Measurements from ENCODE around the gene PICALM. TPM values are rescaled to one million over a fixed set of nuclear protein-coding genes. Genes with fewer than 3 reads are reported as not detected.

PICALM gene
- total RNA-seq, 1 donor from 2014 or later, result 125 TPM

DNA sequence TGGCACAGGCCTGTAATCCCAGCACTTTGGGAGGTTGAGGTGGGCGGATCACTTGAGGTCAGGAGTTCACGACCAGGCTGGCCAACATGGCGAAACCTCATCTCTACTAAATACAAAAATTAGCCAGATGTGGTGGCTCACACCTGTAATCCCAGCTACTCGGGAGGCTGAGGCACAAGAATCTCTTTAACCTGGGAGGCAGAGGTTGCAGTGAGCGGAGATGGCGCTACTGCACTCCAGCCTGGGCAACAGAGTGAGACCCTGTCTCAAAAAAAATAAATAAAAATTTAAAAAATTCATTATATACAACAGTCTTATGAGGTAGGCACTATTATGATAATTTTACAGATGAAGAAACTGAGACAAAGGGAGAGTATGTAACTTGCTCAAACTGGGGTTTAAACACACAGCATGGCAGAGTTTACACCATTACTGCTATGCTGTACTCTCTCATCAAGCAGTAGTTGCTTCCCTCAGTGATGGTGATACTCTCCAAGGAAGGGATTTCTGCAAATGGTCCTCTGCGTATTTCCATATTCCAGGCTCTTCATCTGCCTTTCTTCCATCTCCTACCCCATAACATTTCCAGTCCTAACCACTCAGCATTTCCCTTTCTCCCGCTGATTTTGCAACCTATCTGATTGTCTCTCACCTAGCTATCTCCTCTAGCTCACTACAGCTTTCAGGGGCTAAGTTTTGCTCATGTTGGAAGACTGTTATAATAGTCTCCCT, 118.4 kb downstream of the PICALM start:
- peaks cover 10% of the 10 kb centered on the region for H3K27me3 Mint-ChIP-seq (ENCODE audit: unreplicated experiment)
- H3K4me1 Mint-ChIP-seq (ENCODE audit: unreplicated experiment), result peaks cover 5% of the 10 kb centered on the region
- TF ChIP-seq, protein P1, sequence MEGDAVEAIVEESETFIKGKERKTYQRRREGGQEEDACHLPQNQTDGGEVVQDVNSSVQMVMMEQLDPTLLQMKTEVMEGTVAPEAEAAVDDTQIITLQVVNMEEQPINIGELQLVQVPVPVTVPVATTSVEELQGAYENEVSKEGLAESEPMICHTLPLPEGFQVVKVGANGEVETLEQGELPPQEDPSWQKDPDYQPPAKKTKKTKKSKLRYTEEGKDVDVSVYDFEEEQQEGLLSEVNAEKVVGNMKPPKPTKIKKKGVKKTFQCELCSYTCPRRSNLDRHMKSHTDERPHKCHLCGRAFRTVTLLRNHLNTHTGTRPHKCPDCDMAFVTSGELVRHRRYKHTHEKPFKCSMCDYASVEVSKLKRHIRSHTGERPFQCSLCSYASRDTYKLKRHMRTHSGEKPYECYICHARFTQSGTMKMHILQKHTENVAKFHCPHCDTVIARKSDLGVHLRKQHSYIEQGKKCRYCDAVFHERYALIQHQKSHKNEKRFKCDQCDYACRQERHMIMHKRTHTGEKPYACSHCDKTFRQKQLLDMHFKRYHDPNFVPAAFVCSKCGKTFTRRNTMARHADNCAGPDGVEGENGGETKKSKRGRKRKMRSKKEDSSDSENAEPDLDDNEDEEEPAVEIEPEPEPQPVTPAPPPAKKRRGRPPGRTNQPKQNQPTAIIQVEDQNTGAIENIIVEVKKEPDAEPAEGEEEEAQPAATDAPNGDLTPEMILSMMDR (IDR thresholded peaks at IDR 0.05; ENCODE audit: unreplicated experiment), result no peak

DNA sequence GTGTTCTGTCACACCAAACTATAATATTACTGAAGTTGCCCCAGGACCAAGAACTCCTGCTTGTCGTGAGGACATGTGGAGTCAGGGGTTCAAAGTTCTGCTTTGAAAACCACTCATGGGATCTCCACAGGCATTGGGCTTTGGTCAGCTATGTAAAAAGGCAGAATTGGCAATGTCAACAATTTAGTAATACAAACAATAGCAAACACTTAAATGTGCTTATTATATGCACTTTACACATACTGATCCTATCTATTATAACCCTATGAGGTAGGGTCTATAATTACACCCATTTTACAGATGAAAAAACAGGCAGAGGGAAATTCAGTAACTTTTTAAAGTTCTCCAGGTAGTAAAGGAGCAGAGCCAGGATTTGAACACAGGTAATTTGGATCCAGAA, 119.1 kb downstream of the PICALM start:
- DNase-seq (ENCODE audit: low spot score), result no peak
- Mint-ChIP-seq H3K4me1 (ENCODE audit: unreplicated experiment) (peaks cover 5% of the 10 kb centered on the region), H3K36me3 (ENCODE audit: low read depth, unreplicated experiment) (peaks cover 20% of the 10 kb centered on the region), H3K27me3 (ENCODE audit: unreplicated experiment) (peaks cover 12% of the 10 kb centered on the region), H3K9me3 (ENCODE audit: unreplicated experiment) (no peaks in the 10 kb centered on the region), H3K27ac (ENCODE audit: unreplicated experiment) (no peak overlapping the region), H3K4me3 (ENCODE audit: unreplicated experiment) (no peak overlapping the region)
- TF ChIP-seq, protein P1 (IDR thresholded peaks at IDR 0.05; ENCODE audit: unreplicated experiment), result no peak

More for the DNA sequence above, 118.4 kb downstream of the PICALM start:
- Mint-ChIP-seq H3K4me3 (ENCODE audit: unreplicated experiment) (no peak overlapping the region), H3K27ac (ENCODE audit: unreplicated experiment) (no peak overlapping the region), H3K9me3 (ENCODE audit: unreplicated experiment) (no peaks in the 10 kb centered on the region), H3K36me3 (ENCODE audit: low read depth, unreplicated experiment) (peaks cover 21% of the 10 kb centered on the region)
- no peak for DNase-seq (ENCODE audit: low spot score)

DNA sequence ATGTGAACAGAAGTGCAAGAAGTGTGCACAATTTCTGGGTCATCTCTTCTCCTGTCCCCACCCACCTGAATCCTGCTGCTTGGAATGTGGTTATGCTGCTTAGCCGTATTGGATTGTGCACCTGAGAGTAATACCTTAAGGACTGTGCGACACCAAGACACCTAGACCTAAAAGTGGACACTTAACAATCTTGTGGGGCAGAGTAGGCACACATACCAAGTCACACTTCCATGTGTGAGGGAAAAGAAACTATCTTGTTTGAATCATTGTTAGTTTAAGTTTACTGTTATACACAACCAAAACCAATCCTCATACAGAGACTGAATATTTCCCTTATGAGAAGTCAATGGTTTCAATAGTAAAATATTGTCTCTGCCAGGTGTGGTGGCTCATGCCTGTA, 120.0 kb downstream of the PICALM start:
- Mint-ChIP-seq H3K4me3 (ENCODE audit: unreplicated experiment) (no peak overlapping the region), H3K27ac (ENCODE audit: unreplicated experiment) (no peak overlapping the region), H3K4me1 (ENCODE audit: unreplicated experiment) (peaks cover 5% of the 10 kb centered on the region), H3K9me3 (ENCODE audit: unreplicated experiment) (no peaks in the 10 kb centered on the region), H3K27me3 (ENCODE audit: unreplicated experiment) (peaks cover 12% of the 10 kb centered on the region), H3K36me3 (ENCODE audit: low read depth, unreplicated experiment) (peaks cover 17% of the 10 kb centered on the region)
- TF ChIP-seq, protein P1 (IDR thresholded peaks at IDR 0.05; ENCODE audit: unreplicated experiment), result no peak
- no peak for DNase-seq (ENCODE audit: low spot score)

DNA sequence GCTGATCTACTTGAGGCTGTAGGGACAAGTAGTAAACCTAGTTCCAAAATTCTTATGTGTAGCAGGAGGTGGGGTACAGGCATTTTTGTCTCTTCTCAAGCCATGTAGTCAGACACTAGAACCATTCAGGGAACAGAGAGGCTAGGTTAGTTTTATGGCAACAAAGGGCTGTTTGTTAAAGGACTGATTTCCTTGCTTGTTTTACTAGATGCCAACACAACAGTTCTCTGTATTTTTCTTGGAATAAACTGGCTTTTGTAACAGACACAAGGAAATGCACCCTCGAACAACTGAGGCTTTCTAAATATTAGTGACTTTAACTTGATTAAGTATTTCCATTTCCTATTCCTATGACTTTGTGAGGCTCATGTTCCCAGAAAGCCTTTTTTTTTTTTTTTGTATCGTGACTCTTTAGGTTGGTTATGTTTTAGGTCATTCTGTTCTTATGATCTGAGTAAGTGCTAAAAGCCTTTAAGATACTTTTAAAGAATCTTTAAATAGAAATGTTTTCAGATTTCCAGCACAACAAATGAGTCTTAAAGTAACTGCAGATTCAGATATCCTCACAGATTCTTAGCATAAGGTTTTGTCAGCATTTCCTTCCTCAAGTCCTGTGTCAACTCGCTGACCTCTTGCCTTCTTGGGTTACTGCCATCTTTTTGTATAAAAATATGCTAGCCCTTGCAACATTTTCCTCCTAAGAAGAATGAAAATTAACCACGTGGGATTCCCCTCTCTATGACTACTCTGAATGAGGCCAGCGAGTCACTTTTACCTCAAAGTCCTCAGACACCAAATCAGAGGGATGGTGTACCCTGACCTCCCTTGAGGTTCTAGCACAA, 121.2 kb downstream of the PICALM start:
- Mint-ChIP-seq H3K27ac (ENCODE audit: unreplicated experiment) (no peak overlapping the region), H3K4me3 (ENCODE audit: unreplicated experiment) (no peak overlapping the region), H3K36me3 (ENCODE audit: low read depth, unreplicated experiment) (peaks cover 7% of the 10 kb centered on the region), H3K4me1 (ENCODE audit: unreplicated experiment) (peaks cover 5% of the 10 kb centered on the region), H3K9me3 (ENCODE audit: unreplicated experiment) (no peaks in the 10 kb centered on the region), H3K27me3 (ENCODE audit: unreplicated experiment) (peaks cover 9% of the 10 kb centered on the region)
- TF ChIP-seq, protein P1 (IDR thresholded peaks at IDR 0.05; ENCODE audit: unreplicated experiment), result no peak
- DNase-seq (ENCODE audit: low spot score), result no peak

DNA sequence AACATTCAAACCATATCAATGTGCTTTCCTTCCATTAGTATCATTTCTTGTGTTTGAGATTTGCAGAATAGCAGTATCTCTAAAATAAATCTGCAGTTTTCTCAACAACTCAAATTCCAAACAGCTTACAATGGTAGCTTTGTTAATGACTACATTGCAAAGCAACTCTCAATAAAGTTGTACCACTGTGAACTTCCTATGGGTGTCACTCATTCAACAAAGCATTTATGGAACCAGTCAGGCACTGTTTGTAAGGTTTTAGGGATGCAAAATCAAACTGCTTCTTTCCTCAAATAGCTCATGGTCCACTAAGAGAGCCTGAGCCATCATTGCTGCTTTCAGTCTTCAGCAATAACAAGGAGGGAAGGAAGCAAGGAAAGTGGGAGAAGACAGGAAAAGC, 122.7 kb downstream of the PICALM start:
- Mint-ChIP-seq H3K27ac (ENCODE audit: unreplicated experiment) (no peak overlapping the region), H3K4me3 (ENCODE audit: unreplicated experiment) (no peak overlapping the region), H3K27me3 (ENCODE audit: unreplicated experiment) (peaks cover 5% of the 10 kb centered on the region), H3K4me1 (ENCODE audit: unreplicated experiment) (peaks cover 5% of the 10 kb centered on the region), H3K36me3 (ENCODE audit: low read depth, unreplicated experiment) (peaks cover 7% of the 10 kb centered on the region), H3K9me3 (ENCODE audit: unreplicated experiment) (no peaks in the 10 kb centered on the region)
- no peak for DNase-seq (ENCODE audit: low spot score)
- TF ChIP-seq, protein P1 (IDR thresholded peaks at IDR 0.05; ENCODE audit: unreplicated experiment), result no peak
